ENCODE measurements around the gene MEGF6. TPM values are rescaled to one million over a fixed set of nuclear protein-coding genes. Genes with fewer than 3 reads are reported as not detected.

Gene MEGF6
- total and polyA plus RNA-seq, 12 donors = 0.15 to 29.2 (median 8.2) TPM

DNA sequence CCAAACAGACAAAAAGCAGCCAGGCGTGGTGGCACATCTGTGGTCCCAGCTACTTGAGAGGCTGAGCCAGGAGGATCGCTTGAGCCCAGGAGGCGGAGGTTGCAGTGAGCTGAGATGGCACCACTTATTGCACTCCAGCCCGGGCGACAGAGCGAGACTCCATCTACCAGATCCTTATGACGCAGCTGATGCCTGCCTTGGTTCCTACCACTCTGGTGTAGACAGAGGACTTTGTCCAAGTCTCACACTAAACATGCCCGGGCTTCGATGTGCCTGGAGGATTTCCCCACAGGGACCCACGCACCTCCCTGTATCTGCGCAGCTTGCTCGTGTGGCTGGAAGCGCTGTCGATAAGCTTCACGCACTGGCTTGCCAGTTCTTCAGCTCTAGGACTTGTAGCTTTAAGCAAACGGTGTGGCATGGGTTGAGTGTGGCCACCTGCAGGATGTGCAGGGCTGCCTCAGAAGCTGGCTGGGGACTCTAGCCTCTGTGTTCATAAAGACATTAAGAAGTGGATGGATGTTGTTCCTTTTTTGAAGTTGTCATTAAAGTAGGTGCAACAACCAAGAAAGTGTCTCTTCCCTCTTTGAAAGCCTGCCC is 18.4 kb upstream of the MEGF6 start:
- Histone ChIP-seq H3K36me3 (replicated peaks in 1 of 2) (peaks cover 0 to 62% of the 10 kb centered on the region in 2 donors), H3K27me3 (no peaks in the 10 kb centered on the region), H3K4me1 (replicated peaks in 1 of 2) (peaks cover 5 to 14% of the 10 kb centered on the region in 2 donors), H3K4me3 (no peak overlapping the region), H3K9me3 (replicated peaks in 1 of 3) (no peaks in the 10 kb centered on the region), H3K27ac (no peak overlapping the region)
- intact Hi-C loops (cut with DNase I) = no loop called here
- TF ChIP-seq CTCF (IDR thresholded peaks at IDR 0.05) (no peak), POLR2A (IDR thresholded peaks at IDR 0.05) (no peak)
- 93 to 95% (median 94%) methylated on average over 12 to 16 of the region's 16 CpGs for WGBS, 4 donors
- no peak for DNase-seq

GRCh38 chr1:3628445-3628844 is 17.1 kb upstream of the MEGF6 start:
- Histone ChIP-seq H3K27me3 (no peaks in the 10 kb centered on the region), H3K4me1 (replicated peaks in 1 of 2) (peaks cover 10 to 23% of the 10 kb centered on the region in 2 donors), H3K4me3 (no peak overlapping the region), H3K9me3 (replicated peaks in 1 of 3) (no peaks in the 10 kb centered on the region), H3K36me3 (replicated peaks in 1 of 2) (peaks cover 0 to 51% of the 10 kb centered on the region in 2 donors), H3K27ac (no peak overlapping the region)
- TF ChIP-seq CTCF (IDR thresholded peaks at IDR 0.05) (no peak), POLR2A (IDR thresholded peaks at IDR 0.05) (no peak)
- intact Hi-C loops (cut with DNase I) = no loop called here
- DNase-seq = no peak
- 84 to 94% (median 86%) methylated on average over 6 to 10 of the region's 10 CpGs for WGBS, 4 donors

GRCh38 chr1:3627515-3628253 is 16.4 kb upstream of the MEGF6 start:
- DNase-seq = no peak
- peaks cover 0 to 47% of the 10 kb centered on the region in 2 donors for H3K36me3 ChIP-seq (replicated peaks in 1 of 2)
- peaks cover 15 to 31% of the 10 kb centered on the region in 2 donors for H3K4me1 ChIP-seq (replicated peaks in 1 of 2)
- H3K4me3 ChIP-seq = no peak overlapping the region
- H3K9me3 ChIP-seq (replicated peaks in 1 of 3) = no peaks in the 10 kb centered on the region
- 91 to 95% (median 93%) methylated on average over 14 to 26 of the region's 26 CpGs for WGBS, 4 donors
- H3K27ac ChIP-seq = no peak overlapping the region
- H3K27me3 ChIP-seq = no peaks in the 10 kb centered on the region
- intact Hi-C loops (cut with DNase I) = no loop called here
- TF ChIP-seq CTCF (IDR thresholded peaks at IDR 0.05) (no peak), POLR2A (IDR thresholded peaks at IDR 0.05) (no peak)

DNA sequence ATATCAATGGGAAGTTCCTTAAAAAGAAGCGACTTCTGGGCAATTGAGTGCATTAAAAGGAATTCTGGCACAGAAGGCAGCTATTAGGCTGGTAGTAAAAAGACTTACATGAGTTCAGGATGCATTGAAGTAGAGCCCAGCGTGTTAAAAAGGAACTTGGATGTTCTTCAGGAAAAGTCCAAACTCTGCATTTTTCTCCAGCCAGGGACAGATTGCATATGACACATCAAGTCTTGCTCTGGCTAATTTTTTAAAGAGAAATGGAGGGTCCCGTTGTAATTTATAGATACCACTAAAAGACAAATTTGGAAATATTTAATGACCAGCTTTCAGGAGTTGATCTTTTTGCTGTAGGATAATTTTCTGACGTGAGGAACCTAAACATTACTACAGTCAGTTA is 14.7 kb upstream of the MEGF6 start:
- intact Hi-C loops (cut with DNase I) = no loop called here
- H3K27me3 ChIP-seq = no peaks in the 10 kb centered on the region
- peaks cover 15 to 32% of the 10 kb centered on the region in 2 donors for H3K4me1 ChIP-seq (replicated peaks in 1 of 2)
- no peaks in the 10 kb centered on the region for H3K9me3 ChIP-seq (replicated peaks in 1 of 3)
- peak overlapping the region in 3 of 5 donors; percentile 78 to 97 (median 85) for H3K27ac ChIP-seq
- 73 to 80% (median 75%) methylated on average over 4 of the region's 4 CpGs for WGBS, 4 donors
- TF ChIP-seq POLR2A (IDR thresholded peaks at IDR 0.05) = no peak
- TF ChIP-seq CTCF (IDR thresholded peaks at IDR 0.05) = no peak
- peaks cover 0 to 37% of the 10 kb centered on the region in 2 donors for H3K36me3 ChIP-seq (replicated peaks in 1 of 2)
- H3K4me3 ChIP-seq = no peak overlapping the region
- DNase-seq = no peak

Measured in adrenal gland (tissue), 12 donors.